COLO829 (cell line): ENCODE results near the gene NOL4L.

Source experiments
- DNase-seq: peaks from one replicate; pipeline ENCODE4 v3.0.0; 2012; ENCODE audit warnings: low spot score

Gene NOL4L

DNA sequence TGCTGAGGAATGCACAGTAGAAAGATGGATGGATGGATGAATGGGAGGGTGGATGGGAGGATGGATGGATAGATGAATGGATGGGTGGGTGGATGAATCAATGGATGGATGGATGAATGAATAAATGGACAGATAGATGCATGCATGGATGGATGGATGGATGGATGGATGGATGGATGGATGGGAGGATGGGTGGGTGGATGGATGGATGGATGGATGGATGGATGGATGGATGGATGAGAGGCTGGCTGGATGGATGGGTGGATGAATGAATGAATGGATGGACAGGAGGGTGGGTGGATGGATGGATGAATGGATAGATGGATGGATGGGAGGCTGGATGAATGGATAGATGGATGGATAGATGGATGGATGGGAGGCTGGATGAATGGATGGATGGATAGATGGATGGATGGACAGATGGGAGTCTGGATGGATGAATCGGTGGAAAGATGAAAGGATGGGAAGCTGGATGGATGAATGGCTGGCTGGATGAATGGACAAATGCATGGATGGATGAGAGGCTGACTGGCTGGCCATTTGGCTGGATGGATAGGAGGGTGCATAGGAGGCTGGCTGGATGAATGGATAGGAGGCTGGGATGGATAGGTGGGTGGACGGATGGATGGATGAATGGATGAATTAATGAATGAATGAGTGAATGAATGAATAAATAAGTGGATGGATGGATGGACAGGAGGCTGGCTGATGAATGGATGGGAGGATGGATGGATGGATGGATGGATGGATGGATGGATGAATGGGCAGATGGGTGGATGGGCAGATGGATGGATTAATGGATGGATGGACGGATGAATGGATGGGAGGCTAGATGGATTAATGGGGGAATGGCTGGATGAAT is 28.3 kb upstream of the NOL4L start:
- no peak for DNase-seq

DNA sequence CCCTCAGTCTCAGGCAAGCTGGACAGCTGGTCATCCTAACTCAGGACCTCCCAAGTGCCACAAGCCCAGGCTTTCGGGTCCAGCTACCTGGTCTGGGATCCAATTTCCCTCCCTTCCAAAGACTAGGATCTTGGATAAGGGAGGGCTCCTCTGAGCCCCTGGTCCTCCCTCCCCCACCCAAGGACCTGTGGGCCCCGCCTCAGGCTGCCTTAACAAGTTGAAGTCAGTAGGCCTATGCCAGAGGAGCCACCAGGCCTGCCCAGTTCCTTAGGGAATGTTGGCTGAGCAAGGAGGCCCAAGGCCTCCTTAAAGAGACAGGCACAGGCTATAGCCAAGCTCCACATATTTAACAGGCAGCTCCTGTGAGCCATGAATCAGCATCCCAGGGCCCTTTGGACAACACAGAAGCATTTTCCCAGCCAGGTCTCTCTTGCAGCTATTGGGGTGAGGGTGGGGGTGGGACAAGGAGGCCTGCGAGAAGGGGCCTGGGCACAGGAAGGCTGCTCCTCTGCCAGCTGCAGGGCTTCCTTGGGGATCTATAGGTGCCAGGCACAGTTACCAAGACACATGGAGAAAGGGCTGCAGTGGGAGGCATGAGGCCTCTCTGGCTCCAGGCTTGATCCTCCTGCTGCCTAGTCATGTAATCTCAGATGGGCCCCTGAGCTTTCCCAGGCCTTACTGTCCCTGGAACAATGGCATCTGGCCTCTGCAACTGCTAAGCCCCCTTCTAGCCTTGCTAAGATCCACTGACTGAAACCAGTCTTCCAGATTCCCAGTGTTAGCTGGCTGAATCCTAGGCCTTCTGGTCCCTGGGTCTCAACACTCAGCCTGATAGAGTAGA is 27.4 kb upstream of the NOL4L start:
- no peak for DNase-seq

DNA sequence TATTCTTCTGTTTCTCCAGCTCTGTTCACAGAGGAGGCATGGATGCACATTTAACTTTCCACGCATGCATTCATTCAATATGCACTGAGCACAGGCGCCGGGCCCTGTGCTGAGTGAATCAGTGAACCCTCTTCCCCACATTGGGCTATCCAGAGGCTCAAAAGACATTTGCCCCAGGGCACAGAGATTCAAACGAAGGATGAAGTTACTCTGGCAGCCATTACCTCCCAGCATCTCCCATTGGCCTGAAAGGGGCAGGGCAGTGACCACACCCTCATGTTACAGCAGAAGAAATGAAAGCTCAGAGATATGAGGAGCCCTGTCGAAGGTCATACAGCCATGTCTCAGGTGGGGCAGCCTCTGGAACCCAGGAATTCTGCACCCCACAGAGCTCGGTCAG is 26.7 kb upstream of the NOL4L start:
- no peak for DNase-seq

DNA sequence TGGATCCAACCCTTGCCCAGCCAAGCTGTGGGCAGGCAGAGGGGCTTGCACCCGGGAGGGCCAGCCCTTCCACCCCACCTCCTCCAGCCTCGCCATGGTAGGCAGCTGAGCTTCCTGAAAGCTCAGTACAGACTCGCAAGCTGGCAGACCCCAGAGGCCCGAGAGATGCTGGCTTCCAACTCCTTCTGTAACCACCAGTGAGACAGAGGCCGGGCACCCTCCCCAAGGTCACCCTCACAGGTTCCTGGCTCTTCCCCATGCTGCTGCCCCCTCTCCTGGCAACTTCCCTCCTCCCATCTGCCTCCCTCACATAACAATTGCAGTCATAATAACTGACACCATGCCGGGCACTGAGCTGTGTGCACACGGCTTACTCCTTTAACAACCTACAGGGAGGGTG is 26.2 kb upstream of the NOL4L start:
- no peak for DNase-seq

DNA sequence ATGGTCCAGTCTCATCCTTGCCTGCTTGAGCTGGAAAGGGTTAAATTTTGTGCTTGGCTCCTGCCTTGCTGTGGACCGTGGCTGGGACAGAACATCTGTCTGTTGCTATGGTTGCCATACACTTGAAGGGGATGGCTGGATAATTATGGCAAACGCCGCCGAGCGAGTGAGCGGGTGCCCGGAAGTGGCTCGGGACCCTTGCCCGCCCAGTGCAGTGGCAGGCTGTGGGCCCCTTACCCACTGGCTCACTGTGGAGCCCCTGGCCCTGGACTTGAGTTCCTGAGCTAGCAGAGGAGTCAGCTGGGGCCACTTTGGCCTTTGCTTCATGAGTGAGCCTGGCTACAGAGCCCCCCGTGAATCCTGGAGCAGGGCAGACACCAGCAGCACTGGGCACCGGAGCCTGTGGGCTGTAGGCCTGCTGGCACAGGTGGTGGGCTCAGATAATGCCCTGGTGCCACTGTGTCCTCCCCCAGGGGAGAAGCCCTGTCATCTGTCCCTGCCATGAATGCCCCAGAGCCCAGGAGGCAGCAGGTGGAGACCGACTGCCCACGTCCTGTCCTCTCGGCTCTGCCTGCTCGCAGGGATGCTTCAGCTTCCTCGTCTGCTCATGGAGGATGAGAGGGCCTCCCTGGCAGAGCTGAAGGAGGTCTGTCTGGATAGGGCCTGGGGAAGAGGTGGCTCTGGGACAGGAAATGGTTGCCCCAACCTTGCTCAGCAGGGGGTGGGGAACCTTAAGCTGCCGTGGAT is 25.5 kb upstream of the NOL4L start:
- no peak for DNase-seq

DNA sequence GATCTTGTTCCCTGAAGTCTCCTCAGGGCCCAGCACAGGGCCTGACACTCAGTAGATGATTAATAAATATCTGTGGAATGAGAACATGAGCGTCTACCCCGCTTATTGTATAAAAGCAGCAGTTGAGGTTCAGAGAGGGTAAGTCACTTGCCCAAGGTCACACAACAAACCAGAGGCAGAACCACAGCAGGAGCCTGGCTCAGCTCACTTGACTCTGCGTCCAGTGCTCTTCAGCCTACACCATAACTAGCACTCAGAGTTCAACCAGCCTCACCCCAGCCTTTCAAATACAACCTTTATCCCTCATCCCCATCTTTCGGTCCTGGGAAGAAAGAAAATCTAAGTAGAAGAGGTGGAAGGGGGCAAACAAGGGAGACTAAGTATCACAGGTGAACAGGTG is 24.9 kb upstream of the NOL4L start:
- no peak for DNase-seq

DNA sequence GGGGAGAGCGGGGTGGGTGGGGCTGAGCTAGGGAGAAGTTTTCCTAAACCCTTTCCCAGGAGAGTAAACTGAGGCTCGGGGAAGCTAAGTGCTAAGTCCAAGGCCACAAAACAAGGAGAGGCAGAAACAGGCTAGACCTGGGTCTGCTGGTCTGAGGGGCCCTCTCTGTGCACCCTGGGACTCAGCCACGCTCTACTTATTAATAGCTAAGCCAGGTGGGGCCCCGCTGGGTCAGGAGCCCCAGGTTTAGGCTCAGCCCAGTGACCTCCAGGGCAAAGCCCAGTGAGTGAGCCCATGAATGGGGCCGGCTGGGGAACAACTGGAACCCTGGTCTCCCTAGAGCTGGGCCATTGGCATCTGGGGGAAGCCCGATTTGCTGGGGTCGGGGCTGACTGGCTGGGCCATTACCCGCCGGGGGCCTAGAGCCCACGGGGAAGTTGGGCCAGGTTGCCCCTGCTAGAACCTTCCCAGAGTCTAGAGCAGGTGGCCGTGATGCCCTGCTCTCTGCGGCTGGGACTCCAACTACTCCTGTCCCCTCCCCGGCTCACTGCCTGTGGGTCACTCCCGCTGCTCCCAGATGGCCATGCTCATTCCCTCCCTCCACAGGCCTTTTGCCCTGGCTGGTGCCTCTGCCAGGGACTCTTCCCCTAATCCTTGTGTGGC is 24.1 kb upstream of the NOL4L start:
- no peak for DNase-seq

DNA sequence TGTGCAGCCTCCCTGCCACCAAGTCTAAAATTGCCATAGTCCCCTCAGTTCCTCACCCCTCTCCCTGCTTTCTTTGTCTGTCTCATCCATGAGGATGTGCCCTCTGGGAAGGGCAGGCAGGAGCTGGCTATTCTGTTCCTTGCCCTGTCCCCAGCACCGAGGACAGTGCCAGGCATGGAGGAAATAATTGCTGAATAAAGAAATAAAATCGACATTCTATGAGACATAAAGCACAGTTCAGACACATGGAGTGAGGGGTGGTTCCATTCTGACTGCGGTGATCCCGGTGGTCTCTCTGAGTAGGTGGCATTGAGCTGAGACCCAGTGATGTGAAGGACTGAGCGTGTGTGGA is 23.5 kb upstream of the NOL4L start:
- DNase-seq, result no peak

DNA sequence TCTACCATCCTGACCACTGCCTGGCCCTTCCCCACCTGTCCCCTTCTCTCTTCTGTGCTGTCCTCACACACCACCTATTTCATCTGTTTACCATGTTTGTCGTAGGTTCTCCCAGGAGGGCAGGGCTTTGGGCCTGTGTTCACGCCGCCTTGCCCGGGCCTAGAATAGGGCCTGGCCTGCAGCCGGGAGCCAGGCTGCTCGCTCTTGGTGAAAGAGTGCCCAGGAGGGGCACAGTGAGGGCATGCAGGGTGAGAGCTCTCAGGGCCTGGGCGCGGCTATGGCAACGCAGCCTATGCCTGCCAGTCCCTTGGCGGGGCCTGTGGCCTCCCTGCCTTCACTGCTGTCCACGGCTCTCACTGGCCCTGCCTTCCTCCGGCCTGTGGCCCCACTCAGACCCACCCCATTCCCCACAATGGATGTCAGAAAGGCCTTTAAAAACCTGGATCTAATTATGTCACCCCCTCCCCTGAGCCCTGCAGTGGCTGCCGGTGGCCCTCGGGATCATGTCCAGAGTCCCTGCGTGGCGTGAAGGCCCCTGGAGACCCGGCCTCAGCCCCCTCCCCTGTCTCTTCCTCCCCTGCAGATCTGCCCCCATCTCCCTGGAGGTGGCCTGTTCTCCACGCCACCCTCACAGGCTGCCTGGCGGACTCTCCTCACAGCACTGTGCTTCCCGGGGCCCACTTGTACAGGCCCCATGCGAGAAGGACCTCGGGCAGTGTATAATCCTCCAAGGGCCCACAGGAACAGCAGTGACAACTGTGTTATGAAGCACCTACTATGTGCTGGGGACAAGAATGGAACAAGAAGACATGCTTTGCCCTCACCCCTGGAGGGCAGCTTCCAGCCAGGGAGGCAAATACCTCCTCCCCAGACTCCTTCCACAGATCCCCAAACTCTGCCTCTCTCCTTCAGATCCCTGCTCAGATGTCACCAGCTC is 22.9 kb upstream of the NOL4L start:
- DNase-seq, result no peak

DNA sequence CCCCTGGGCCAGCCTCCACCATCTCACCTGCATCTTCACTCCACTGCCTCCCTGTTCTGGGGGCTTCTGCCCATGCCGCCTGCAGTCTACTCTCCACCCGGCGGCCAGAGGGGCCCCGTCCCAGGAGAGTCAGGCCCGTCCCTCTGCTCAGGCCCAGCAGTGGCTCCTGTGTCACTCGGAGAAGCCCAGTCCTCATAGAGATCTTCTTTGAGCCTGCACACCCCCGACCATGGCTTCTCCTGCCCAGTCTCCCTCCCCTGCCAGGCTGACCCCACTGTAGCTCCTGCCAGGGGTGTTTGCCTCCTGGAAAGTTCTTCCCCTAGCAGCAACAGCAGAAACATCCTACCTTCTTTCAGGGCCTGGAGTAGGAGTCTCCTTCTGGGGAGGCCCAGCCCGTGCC is 22.2 kb upstream of the NOL4L start:
- DNase-seq, result no peak

DNA sequence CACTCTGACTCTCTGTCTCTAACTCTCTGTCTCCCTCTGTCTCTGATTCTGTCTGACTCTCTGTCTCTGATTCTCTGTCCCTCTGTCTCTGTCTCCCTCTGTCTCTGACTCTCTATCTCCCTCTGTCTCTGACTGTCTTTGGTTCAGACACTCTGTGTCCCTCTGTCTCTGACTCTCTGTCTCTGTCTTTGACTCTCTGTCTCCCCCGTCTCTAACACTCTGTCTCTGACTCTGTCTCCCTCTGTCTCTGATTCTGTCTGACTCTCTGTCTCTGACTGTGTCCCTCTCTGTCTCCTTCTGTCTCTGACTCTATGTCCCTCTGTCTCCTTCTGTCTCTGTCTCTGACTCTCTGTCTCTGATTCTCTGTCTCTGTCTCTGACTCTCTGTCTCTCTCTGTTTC is 21.7 kb upstream of the NOL4L start:
- no peak for DNase-seq

DNA sequence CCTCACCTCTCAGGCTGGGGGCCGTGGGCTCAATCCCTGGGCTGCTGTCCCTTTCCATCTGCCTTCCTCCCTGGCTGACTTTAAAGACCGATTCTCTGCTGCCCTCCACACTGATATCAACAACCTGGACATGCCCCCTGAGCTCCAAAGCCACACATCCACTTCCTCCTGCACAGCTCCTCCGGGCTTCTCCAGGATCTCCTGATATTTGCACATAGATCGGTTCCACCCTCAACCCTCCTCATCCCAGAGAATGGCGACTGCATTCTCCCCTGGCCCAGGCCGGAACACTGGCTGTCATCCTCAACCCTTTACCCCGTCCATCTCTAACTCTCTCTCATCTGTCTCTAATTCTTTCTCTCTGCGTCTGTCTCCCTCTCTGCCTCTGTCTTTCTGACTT is 21.0 kb upstream of the NOL4L start:
- no peak for DNase-seq

DNA sequence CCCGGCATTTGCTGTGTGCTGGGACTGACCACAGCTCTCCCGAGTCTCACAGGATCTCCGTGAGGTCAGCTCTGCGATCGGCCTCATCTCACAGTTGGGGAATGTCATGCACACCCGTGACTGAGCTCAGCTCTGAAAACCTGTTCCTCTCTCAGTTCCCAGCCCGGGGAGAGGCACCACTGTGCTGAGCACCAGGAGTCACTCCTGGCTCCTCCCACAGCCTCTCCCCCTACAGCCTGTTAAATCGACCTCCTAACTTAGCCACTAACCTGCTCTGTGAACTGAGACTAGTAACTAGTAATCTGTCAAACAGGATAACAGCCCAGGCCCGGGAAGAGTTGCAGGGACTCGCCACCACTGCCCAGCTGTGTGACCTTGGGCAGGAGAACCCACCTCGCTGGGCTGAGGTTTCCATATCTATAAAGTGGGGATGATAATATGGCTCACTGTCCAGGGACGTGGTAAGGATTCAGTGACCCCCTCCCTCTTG is 20.1 kb upstream of the NOL4L start:
- DNase-seq, result no peak

DNA sequence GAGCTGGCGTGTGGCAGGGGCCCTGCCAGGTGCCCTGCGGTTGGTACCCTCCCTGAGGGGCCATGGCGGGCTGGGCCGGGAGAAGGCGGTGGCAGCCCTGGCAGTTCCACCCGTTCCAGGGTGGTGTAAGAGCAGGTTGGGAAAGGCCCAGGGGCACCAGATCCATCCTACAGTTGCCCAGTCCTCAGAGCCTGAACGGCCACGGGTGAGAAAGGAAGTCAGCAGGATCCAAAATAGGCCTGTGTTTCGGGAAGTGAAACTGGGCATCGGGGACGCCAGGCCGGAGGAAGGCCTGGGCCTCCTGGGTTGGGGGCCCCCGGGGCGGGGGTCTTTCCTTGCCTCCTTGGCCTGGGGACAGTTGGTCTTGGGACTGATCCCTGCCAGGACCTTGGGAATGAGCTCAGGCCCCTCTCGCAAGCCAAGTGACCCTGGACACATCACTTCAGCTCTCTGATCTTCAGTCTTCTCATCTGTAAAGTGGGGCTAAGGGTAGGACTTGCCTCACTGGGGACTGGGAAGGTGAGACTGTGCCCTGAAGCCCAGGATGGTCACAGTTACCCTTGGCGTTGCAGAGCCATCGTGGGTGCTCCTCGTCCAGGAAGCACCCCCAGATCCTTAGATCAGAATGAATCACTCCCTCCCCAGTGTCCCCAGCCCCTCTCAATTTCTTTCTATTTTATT is 18.1 kb upstream of the NOL4L start:
- DNase-seq, result no peak

DNA sequence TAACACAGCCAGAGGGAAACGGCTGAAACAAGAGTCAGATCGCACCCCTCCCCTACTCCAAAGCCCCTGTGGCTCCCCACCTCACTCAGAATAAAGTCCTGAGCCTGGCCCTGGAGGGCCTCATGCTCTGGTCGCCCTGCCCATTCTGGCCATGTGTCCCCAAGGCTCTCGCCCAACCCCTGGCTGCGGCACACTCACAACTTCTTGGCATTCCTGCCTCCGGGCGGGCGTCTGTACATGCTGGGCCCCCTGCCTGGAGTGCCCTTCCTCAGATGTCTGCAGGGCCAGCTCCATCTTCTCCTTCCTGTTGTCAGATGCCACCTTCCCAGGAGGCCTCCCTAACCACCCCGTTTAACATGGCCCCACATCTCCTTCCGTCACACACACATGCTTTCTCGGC is 17.1 kb upstream of the NOL4L start:
- DNase-seq, result no peak

DNA sequence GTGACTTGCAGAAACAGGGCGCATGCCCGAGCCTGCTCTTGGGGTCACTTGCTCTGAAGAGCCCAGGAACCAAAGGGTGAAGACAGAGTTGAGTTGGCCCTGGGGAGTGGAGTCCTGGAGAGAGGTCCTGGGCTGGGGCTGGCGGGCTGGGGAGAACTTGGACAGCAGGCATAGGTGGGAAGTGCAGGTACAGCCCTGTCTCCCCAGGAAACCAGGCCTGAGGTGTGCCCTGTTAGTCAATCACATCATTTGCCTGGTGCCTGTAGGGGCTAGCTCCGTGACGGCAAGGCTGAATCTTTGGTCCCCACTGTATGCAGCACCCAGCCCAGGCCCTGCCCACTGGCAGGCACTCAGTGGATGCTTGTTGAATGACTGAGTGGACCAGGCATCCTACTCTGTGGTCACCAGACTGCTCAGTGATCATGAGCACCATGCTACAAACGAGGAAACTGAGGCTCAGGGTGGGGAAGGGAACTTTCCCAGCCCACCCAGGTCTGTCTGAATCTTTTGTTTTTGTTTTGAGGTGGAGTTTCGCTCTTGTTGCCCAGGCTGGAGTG is 15.6 kb upstream of the NOL4L start:
- no peak for DNase-seq

DNA sequence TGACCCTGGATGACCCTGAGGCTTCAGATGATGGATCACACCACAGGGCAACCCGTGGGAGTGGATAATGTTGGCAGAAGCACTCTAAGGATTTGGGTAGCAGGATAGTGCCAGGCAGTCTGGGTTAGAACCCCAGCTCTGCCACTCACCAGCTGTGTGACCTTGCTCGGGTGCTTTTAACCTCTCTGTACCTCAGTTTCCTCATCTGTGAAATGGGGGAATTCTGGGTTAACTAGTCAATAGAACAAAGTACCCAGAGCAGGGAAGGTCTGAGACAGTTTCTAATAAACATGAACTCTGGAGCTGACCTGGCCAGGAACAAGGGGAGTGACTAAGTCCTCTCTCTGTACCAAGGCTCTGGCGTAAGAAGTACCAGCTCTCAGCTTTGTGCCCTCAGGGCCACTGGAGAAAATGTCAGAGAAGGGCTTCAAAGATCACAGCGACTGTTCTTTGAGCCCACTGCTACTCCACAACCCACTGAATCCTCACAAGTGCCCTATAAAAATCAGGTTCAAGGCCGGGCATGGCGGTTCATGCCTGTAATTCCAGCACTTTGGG is 14.7 kb upstream of the NOL4L start:
- DNase-seq, result no peak

DNA sequence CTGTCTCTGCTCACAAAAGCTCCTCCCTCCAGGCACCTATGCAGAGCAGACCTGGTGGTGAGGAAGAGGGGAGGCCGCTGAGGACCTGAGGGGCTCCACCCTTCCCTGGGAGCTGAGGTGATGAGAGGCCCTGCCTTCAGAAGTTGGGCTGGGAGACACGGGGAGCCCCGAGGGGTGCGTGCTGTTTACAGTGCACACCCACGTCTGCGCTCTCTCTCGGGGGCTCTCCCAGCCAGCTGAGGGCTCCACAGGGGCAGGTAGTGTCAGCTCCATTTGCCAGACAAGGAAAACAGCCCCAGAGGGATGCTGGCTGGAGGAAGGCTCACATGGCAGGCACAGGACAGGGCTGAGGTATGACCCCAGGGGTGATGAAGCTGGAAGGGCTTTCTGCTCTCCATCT is 13.5 kb upstream of the NOL4L start:
- DNase-seq, result no peak

DNA sequence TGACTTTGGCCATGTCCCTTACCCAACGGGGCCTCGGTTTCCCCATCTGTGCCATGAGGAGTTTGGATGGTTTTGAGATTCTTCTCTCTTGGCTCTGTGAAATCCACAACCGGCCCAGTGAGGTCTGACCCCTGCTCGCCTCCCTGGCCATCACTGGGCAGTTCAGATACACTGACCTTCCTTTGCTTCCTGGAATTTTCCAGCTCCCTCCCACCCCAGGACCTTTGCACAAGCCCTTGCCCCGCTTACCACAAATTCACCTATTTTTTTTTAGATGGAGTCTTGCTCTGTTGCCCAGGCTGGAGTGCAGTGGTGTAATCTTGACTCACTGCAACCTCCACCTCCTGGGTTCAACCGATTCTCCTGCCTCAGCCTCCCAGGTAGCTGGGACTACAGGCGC is 12.6 kb upstream of the NOL4L start:
- DNase-seq, result no peak
